IPS-NIHi11 (cell line): ENCODE measurements around the gene BCL10.

ENCODE experiments used
- DNase-seq: peaks from one replicate; pipeline ENCODE4 v3.0.0; 2012; ENCODE audit warnings: mixed read lengths, low spot score

The BCL10 gene

GRCh38 chr1:85220756-85221201 is 55.7 kb downstream of the BCL10 start:
- DNase-seq: no peak

GRCh38 chr1:85219853-85220610 is 56.4 kb downstream of the BCL10 start:
- DNase-seq: no peak

GRCh38 chr1:85216697-85217096 is 59.7 kb downstream of the BCL10 start:
- no peak for DNase-seq
